Vagina (tissue), 2 donors: ENCODE data around the gene MACF1. TPM values are rescaled to one million over a fixed set of nuclear protein-coding genes. Genes with fewer than 3 reads are reported as not detected.

Source experiments
- DNase-seq, 2 donors: peaks; one replicate each; pipeline ENCODE4 v3.0.0-alpha.2; 2017; ENCODE audit errors: extremely low spot score in 2 of 2
- H3K27ac ChIP-seq: fragments of 200-600 bp; sonication (generic); one replicate; pipeline ENCODE4 v1.5.1; 2019
- H3K27me3 ChIP-seq: fragments of 200-600 bp; sonication (generic); one replicate; pipeline ENCODE4 v1.5.1; 2019
- H3K36me3 ChIP-seq, 2 donors: fragments of 200-600 bp; sonication (generic); one replicate each; pipeline ENCODE4 v1.5.1; 2017 to 2019
- H3K4me1 ChIP-seq: fragments of 200-600 bp; sonication (generic); one replicate; pipeline ENCODE4 v1.5.1; 2019
- H3K4me3 ChIP-seq, 2 donors: fragments of 200-600 bp; sonication (generic); 1 replicate in 1 of 2; 2 replicates in 1 of 2; pipeline ENCODE4 v1.5.1; 2016 to 2019
- H3K9me3 ChIP-seq: fragments of 200-600 bp; sonication (generic); one replicate; pipeline ENCODE4 v1.5.1; 2019
- POLR2A ChIP-seq, 2 donors: fragments of 450-650 bp; IDR thresholded peaks; one replicate each; pipeline ENCODE4 v1.6.1; 2017; ENCODE audit warnings: antibody characterized with exemption in 2 of 2, mild to moderate bottlenecking in 2 of 2, moderate library complexity in 2 of 2
- POLR2AphosphoS5 ChIP-seq, 2 donors: sonication (generic); formaldehyde crosslinking; IDR thresholded peaks; one replicate each; pipeline ENCODE4 v1.9.0; 2017; ENCODE audit warnings: antibody characterized with exemption in 2 of 2, mild to moderate bottlenecking in 2 of 2, low read depth in 1 of 2; ENCODE audit not compliant: insufficient read depth in 1 of 2
- intact Hi-C: fragments of 100-400 bp; cut with DNase I; formaldehyde crosslinking; loops from one replicate; pipeline ENCODE4 v1.15.1; 2023
- total RNA-seq: library from RNA; depleted of rRNA; stranded (reverse); fragments of >200 nt; gene quantifications from one replicate; pipeline ENCODE4 v1.2.3, GENCODE V29; 2016
- TF ChIP-seq, protein P1 (sequence below), 3 experiments: fragments of 450-650 bp in 2 of 3; fragments of 200-600 bp in 1 of 3; sonication (generic) in 1 of 3; IDR thresholded peaks; one replicate each; pipeline ENCODE4 v1.5.1; 2017 to 2019; ENCODE audit warnings: antibody characterized with exemption in 3 of 3, mild to moderate bottlenecking in 2 of 3, moderate library complexity in 2 of 3

The MACF1 gene
- total RNA-seq, 1 donor from 2014 or later: 291 TPM

GRCh38 chr1:39450956-39451606, 246.6 kb downstream of the MACF1 start:
- H3K27ac ChIP-seq: no peak overlapping the region

DNA sequence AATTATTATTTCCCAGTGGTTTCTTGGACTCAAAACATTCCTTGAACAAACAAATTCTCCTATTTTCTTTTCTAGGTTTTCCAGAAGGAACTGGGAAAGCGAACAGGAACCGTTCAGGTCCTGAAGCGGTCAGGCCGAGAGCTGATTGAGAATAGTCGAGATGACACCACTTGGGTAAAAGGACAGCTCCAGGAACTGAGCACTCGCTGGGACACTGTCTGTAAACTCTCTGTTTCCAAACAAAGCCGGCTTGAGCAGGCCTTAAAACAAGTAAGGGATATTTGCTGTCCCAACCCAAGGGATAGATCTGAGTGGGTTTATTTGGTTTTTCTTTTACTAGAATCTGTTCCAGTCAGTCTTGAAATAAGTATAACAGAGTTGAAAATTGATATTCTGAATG, 247.6 kb downstream of the MACF1 start:
- Histone ChIP-seq H3K4me1 (no peaks in the 10 kb centered on the region), H3K36me3 (peaks cover 6 to 96% of the 10 kb centered on the region in 2 donors), H3K4me3 (no peak overlapping the region), H3K27ac (no peak overlapping the region), H3K9me3 (no peaks in the 10 kb centered on the region), H3K27me3 (no peaks in the 10 kb centered on the region)
- intact Hi-C loops: no loop called here
- no peak for DNase-seq
- TF ChIP-seq, protein P1, sequence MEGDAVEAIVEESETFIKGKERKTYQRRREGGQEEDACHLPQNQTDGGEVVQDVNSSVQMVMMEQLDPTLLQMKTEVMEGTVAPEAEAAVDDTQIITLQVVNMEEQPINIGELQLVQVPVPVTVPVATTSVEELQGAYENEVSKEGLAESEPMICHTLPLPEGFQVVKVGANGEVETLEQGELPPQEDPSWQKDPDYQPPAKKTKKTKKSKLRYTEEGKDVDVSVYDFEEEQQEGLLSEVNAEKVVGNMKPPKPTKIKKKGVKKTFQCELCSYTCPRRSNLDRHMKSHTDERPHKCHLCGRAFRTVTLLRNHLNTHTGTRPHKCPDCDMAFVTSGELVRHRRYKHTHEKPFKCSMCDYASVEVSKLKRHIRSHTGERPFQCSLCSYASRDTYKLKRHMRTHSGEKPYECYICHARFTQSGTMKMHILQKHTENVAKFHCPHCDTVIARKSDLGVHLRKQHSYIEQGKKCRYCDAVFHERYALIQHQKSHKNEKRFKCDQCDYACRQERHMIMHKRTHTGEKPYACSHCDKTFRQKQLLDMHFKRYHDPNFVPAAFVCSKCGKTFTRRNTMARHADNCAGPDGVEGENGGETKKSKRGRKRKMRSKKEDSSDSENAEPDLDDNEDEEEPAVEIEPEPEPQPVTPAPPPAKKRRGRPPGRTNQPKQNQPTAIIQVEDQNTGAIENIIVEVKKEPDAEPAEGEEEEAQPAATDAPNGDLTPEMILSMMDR (IDR thresholded peaks at IDR 0.05): no peak
- TF ChIP-seq POLR2AphosphoS5 (IDR thresholded peaks at IDR 0.05; ENCODE audit: insufficient read depth in 1 of 2, low read depth in 1 of 2) (no peak), POLR2A (IDR thresholded peaks at IDR 0.05) (no peak)

More at GRCh38 chr1:39450956-39451606, 246.6 kb downstream of the MACF1 start:
- Histone ChIP-seq H3K4me1 (no peaks in the 10 kb centered on the region), H3K4me3 (no peak overlapping the region), H3K9me3 (no peaks in the 10 kb centered on the region), H3K27me3 (no peaks in the 10 kb centered on the region), H3K36me3 (peaks cover 10 to 95% of the 10 kb centered on the region in 2 donors)
- DNase-seq: no peak
- TF ChIP-seq, protein P1 (IDR thresholded peaks at IDR 0.05): no peak
- no peak for TF ChIP-seq POLR2A (IDR thresholded peaks at IDR 0.05)
- TF ChIP-seq POLR2AphosphoS5 (IDR thresholded peaks at IDR 0.05; ENCODE audit: insufficient read depth in 1 of 2, low read depth in 1 of 2): no peak
- intact Hi-C loops: no loop called here

GRCh38 chr1:39452540-39452939, 248.0 kb downstream of the MACF1 start:
- H3K4me3 ChIP-seq: no peak overlapping the region
- H3K27me3 ChIP-seq: no peaks in the 10 kb centered on the region
- H3K36me3 ChIP-seq: peaks cover 1 to 96% of the 10 kb centered on the region in 2 donors
- no peak for DNase-seq
- intact Hi-C loops: no loop called here
- TF ChIP-seq, protein P1 (IDR thresholded peaks at IDR 0.05): no peak
- no peak for TF ChIP-seq POLR2AphosphoS5 (IDR thresholded peaks at IDR 0.05; ENCODE audit: insufficient read depth in 1 of 2, low read depth in 1 of 2)
- no peak for TF ChIP-seq POLR2A (IDR thresholded peaks at IDR 0.05)
- H3K27ac ChIP-seq: no peak overlapping the region
- no peaks in the 10 kb centered on the region for H3K4me1 ChIP-seq
- H3K9me3 ChIP-seq: no peaks in the 10 kb centered on the region

- no peaks in the 10 kb centered on the region for H3K27me3 ChIP-seq
- H3K27ac ChIP-seq: no peak overlapping the region
- DNase-seq: no peak
- no peak overlapping the region for H3K4me3 ChIP-seq
- no peaks in the 10 kb centered on the region for H3K4me1 ChIP-seq
- peaks cover 6 to 96% of the 10 kb centered on the region in 2 donors for H3K36me3 ChIP-seq
- TF ChIP-seq POLR2A (IDR thresholded peaks at IDR 0.05): no peak
- TF ChIP-seq POLR2AphosphoS5 (IDR thresholded peaks at IDR 0.05; ENCODE audit: insufficient read depth in 1 of 2, low read depth in 1 of 2): no peak
- TF ChIP-seq, protein P1 (IDR thresholded peaks at IDR 0.05): no peak
- intact Hi-C loops: no loop called here
- H3K9me3 ChIP-seq: no peaks in the 10 kb centered on the region
Measured at GRCh38 chr1:39453603-39454002, 249.1 kb downstream of the MACF1 start.

DNA sequence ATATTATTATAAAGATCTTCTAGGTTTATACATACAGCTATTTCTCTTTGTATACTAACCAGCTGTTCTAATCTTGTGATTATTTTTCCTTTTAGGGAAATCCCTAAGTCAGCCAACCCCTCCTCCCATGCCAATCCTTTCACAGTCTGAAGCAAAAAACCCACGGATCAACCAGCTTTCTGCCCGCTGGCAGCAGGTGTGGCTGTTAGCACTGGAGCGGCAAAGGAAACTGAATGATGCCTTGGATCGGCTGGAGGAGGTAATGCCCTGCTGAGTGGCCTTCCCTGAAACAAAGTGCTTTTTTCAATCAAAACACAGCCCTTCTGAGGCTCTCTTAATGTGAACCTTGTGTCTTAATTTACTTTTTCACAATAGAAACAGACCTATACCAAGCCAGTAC, 254.5 kb downstream of the MACF1 start:
- no peak overlapping the region for H3K27ac ChIP-seq
- TF ChIP-seq POLR2A (IDR thresholded peaks at IDR 0.05): no peak
- TF ChIP-seq POLR2AphosphoS5 (IDR thresholded peaks at IDR 0.05; ENCODE audit: insufficient read depth in 1 of 2, low read depth in 1 of 2): no peak
- TF ChIP-seq, protein P1 (IDR thresholded peaks at IDR 0.05): no peak

More for the DNA sequence above, 254.5 kb downstream of the MACF1 start:
- peaks cover 9 to 100% of the 10 kb centered on the region in 2 donors for H3K36me3 ChIP-seq
- no peak for DNase-seq
- H3K9me3 ChIP-seq: no peaks in the 10 kb centered on the region
- H3K4me3 ChIP-seq: no peak overlapping the region
- intact Hi-C loops: no loop called here
- H3K27me3 ChIP-seq: no peaks in the 10 kb centered on the region
- H3K4me1 ChIP-seq: no peaks in the 10 kb centered on the region
